Activated CD4-positive, alpha-beta T cell treated with anti-CD3 and anti-CD28 coated beads, Interleukin-2, amount 50 U/mL, for 24 hours (primary cell): Measurements from ENCODE around the gene PPP1R12B.
"Not testable (repeated sequence)": the region's sequence is repeated elsewhere in the genome, so short reads cannot be mapped to it uniquely, and the experiment has no call there.

Source experiments
- DNase-seq, 2 donors: peaks; one replicate each; pipeline ENCODE4 v3.0.0-alpha.2; 2020; ENCODE audit warnings: low read depth in 1 of 2, low spot score in 1 of 2

PPP1R12B gene

DNA sequence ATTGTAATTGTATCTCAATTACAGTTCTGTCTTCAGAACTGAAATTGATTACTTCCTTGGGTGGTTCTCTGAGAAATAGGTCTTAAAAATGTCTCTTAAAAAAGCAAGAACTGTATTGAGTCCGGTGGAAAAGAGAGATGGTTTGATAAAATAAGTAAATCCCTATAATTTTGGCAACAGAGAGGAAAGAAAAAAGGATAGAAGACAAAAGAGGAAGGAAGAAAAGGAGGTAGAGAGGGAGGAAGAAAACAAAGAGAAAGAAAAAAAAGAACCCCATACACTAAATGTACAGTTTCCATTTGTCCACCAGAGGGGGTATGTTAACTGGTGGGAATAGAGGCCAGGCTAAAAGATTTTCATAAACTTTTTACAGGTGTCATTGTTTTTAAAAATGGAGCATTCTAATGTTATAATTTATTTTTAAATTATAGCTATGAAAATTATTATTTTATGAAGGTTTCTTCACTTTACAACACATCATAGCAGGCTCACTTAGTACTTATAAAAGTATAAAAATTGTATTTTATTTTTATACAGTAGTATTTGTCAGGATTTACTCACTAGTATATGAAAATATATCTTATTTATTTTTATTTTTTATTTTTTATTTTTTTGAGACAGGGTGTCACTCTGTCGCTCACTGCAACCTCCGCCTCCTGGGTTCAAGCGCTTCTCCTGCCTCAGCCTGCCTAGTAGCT, 4.7 kb upstream of the PPP1R12B start:
- DNase-seq: no peak

DNA sequence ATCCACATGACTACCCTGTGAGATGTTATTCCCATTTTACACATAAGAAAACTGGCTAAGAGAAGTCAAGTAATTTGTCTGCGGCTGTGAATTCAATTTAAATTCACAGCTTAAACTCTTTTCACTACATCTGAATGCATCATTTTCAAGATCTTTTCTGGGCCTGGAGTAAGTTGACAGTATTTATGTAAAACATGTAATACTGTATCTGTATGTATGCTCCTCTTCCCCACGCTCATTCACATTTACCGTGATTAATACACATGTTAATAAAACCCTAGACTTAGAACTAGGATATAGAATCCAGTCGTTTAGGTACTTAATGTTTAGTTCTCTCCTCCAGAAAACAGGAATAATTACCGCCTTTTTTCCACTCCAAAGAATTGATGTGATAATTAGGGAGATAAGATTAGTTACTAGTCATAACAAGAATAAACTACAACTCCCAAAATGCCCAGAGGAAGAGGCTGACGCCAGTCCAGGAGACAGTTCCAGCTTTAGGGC, 442 bp upstream of the PPP1R12B start:
- no peak for DNase-seq

DNA sequence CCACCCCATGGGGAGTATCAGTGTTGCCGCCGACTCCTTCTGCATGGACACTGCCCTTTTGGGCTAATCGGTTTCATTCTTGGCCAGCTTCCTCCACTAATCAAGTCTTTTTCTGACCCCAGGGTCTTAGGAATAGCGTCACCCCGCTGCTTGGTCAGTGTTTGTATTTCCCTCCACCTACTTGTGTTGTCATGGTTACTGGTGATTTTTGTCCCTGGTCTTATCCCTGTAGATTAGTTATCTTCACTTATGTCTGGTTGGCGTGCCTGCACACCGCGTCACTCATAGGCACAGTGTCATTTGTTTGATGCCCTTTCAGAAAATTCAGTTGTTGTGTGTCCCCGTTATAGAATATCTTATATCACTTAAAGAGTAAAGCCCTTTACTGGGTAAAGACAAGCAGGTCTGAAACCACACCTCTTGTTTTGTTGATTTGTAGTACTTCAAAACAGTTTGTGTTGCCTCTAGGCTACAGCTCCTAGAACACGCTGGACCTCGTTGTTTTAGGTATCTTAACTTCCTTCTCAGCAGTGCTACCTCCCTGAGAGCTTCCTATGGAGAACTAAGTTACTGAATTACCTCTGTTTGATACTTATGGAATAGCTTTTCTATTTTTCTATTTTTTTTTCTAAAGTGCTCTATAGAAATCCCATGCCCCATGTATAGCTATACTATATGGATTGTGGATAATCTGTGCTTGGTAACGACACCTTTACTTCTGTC, 868 bp downstream of the PPP1R12B start:
- peak in 1 of 2 donors; percentile 4 for DNase-seq

DNA sequence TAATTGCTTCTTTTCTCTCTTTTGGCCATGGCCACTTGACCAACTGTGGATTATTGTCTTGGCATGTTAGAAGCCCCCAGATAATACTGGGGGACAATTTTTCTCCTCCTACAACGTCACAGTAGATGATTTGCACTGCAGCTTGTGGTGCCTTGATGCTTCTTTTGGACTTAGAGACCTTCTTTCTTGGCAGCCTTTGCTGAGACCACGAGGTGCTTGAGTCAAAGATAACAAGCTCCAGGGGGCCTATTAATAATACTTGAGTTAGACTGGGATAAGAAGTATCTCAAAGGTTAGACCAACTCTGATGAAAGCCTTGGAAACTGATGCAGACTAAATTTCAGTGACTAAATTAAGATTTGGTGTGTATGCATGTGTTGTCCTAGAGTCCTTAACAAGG, 3.2 kb downstream of the PPP1R12B start:
- DNase-seq: no peak

DNA sequence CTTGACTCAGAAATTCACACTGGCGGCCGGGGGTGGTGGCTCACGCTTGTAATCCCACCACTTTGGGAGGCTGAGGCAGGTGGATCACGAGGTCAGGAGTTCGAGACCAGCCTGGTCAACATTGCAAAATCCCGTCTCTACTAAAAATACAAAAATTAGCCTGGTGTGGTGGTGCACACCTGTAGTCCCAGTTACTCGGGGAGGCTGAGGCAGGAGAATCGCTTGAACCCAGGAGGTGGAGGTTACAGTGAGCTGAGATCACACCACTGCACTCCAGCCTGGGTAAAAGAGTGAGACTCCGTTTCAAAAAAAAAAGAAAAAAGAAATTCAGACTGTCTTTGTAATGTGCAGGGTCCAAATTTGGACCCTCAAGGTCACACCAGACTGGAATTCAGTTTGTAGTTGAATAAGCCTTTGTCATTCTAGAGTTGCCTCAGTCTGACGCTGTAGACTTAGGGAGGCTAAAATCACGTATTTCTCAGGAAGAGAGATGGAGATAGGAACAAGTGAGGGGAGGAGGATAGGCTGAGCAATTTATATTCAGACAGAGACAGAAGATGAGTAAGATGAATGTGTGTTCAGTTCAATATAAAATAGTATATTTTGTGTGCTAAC, 4.2 kb downstream of the PPP1R12B start:
- DNase-seq: not testable (repeated sequence)

DNA sequence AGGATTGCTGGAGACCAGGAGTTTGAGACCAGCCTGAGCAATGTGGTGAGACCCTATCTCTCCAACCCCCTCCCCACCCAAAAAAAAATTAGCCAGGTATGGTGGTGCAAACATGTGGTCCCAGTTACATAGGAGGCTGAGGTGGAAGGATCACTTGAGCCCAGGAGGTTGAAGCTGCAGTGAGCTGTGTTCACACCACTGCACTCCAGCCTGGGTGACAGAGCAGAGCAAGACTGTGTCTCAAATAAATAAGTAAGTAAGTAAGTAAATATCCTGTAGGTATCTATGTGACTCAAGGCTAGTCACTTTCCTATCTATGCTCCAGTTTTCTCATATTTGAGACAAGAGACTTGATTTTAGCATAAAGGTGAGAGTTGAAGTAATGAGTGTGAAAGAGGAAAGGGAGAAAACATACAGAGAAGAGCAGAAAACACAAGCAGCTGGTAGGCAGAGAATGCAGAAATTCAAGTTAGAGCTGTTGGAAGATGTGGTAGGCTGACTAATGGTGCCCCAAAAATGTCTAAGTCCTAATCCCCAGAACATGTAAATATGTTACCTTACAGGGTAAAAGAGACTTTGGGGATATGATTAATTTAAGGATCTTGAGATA, 7.5 kb downstream of the PPP1R12B start:
- DNase-seq: no peak

DNA sequence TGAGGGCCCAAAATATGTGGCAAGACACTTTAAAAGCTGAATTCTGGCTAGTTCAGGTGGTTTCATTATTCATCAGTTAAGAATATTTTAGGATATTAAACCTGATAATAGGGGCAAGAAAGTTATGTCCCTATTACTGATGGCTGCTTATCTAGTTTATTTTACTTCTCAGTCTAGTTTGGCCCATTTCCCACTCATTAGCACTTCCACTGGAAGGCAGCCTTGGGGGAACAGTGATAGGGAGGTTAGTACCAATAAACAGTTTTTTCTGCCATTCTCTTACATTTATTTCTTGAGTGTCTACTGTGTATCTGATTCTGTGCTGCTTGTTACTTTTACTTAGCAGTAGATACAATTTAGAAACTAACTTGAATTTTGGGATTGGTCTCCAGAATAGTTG, 9.0 kb downstream of the PPP1R12B start:
- DNase-seq: no peak

DNA sequence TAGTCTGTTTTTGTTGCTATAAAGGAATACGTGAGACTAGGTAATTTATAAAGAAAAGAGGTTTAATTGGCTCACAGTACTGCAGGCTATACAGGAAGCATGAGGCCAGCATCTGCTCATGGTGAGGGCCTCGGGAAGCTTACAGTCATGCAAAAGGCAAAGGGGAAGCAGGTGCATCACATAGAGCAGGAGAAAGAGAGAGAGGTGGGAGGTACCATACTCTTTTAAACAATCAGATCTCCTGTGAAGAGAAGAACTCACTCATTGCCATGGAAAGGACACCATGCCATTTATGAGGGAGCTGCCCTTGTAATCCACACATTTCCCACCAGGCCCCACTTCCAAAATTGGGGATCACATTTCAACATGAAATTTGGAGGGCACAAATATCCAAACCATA, 12.7 kb downstream of the PPP1R12B start:
- DNase-seq: no peak

DNA sequence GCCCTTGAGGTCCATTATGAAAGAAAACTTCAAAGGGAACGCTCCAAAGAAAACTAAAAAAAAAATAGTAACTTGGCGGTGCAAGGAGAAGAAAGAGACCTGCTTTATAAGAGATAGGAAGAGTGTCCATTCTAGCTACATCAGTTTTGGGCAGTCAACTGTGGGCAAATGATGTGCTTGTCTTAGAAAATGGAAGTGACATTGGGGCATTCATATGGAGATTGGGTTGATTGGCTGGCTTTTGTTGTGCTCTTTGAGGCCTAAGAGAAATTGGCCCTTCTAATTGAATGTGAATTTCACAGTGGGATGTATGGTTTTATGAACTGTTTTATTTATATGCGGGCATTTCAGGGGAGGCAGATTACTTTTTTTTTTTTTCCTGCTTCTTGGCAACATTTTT, 13.2 kb downstream of the PPP1R12B start:
- no peak for DNase-seq

DNA sequence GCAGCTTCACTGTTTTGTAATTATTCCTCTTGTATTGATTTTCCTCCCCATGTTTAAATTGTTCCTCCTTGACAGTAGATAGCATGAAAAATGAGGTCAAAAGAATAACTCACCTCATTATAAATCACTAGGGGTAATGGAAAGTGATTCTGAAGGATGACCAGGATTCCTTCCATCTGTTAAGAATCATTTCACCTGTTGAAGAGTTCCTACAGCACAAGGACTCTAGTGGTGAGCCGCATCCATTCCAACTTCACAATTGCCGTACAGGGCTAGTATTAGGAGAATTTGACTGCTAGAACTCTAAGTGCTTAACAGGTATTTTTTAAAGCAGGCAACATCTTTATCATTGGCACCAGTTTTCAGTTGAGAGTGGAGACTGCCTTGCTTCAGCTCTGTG, 13.7 kb downstream of the PPP1R12B start:
- DNase-seq: no peak

DNA sequence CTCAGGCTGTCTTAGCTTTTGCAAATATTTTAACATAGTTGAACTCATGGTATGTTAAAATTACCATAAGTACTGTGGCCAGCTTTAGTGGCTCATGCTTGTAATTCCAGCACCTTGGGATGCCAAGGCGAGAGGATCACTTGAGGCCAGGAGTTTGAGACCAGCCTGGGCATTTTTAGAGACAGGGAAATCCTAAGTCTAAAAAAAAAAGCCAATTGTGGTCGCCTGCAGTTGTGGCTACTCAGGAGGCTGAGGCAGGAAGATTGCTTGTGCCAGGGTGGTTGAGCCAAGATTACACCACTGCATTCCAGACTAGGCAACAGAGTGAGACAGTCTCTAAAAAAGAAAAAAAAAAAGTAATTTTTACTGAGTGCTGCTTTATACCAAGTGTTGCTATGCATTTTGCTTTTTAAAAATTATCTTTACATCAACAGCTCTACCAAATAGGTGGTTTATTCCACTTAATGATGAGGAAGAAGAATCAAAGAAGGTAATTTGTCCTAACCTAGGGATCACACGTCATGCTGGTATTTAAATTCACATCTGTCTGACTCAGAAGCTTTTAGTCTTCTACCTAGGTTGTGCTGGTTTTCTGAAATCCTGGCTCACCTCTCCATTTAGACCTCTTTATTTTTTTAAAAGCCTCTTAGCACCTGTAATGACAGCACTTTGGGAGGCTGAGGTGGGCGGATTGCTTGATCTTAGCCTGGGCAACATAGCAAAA, 16.8 kb downstream of the PPP1R12B start:
- no peak for DNase-seq

DNA sequence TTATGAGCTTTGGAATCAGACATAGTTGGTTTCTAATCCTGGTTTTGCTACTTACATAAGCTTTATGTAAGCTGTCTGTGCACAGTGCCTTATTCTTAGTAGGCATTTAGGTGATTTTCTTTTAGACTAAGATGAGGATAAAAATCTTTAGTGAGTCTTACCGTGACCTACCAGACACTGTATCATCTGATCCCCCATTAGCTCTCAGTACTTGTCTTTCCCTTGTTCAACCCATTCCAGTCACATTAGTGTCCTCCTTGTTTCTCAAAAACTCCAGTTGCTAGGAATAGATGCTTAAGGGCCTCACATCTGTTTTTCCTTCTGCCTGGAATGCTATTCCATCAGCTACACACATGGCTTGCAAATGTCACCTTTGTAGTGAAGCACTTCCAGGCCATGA, 18.8 kb downstream of the PPP1R12B start:
- DNase-seq: no peak

DNA sequence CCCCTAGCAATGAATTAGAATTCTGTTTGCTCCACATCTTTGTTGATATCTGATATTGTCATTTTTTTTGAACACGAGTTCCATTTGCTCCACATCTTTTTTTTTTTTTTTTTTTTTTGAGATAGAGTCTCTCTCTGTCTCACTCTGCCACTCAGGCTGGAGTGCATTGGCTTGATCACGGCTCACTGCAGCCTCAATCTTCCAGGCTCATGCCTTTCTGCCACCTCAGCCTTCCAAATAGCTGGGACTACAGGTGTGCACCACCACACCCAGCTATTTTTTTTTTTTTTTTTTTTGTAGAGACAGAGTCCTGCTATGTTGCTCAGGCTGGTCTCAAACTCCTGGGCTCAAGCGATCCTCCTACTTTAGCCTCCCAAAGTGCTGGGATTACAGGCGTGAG, 22.4 kb downstream of the PPP1R12B start:
- DNase-seq: not testable (repeated sequence)

DNA sequence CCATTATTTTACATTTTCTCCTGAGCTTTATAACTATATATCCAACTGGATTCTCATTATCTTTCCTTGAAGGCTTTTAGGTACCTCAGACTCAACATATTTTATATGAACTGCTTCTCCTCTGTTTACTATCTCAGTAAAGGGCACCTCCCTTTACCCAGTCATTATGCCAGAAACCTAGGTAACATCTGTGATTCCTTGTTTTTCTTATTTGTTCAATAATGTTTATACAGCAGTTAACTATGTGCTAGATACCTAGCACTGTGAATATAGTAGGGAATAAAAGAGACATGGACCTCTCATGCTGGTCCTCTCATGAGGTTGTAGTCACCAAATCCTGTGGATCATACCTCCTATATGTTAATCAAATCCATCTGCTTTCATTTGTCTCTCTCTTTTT, 25.6 kb downstream of the PPP1R12B start:
- DNase-seq: no peak

DNA sequence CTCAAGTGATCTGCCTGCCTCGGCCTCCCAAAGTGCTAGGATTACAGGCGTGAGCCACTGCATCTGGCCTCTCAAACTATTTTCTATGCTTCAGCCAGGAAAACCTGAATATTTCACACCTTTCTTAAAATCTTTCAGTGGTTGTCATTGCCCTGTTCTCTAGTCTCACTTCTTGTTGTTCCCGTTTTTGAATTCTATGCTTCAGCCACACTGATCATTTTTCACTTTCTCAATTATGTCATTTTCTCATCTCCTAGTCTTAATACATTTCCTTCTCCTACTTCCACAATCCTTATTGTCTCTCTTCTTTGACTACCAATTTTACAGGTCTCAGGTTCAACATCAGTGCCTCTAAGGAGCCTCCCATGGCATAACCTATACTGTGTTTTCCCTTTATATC, 26.7 kb downstream of the PPP1R12B start:
- not testable (repeated sequence) for DNase-seq

DNA sequence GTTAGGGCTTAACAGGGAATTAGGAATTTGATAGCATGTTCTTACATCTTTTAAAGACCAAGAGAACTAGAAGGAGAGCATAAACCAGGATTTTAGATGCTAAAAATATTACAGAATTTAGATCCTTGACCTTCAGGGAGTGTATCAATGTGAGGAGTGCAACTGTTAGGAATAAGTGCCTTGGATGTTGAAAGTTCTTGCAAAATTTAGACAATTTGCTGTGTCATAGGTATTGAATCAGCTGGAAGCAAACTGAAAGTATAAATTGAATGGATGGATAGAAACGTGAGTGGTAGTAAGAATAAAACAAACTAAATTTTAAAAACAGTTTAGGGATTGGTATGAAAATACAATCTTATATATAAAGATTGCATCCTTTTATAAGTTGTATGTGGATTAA, 27.7 kb downstream of the PPP1R12B start:
- DNase-seq: no peak

DNA sequence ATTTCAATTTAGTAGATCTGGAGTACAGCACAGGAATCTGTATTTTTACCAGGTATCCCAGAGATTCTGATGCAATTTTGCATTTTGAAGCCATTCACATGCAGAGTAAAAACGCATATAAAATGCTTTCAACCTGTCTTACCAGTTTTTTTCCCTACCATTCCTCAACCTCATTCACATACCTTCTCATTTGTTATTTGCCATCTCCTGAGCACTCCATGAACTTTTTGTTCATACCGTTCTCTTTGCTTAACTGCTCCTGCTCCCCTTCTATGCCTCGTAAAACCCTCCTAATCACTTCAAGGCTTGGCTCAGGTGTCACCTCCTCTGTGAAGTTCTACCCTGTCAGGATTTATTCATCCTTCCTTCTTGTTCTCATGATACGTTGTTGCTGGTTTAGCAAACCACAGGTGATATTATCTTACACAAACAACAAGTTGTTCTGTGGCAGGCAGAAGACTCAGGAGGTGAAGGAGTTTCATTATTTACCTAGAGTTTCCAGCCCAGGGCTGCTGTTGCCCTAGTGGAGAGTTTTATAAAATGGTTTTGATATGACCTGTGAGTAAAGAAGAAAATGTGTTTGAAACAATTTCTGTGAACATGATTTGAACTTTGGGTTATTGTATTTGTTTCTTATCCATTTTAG, 31.5 kb downstream of the PPP1R12B start:
- DNase-seq: peak in 1 of 2 donors; percentile 0

DNA sequence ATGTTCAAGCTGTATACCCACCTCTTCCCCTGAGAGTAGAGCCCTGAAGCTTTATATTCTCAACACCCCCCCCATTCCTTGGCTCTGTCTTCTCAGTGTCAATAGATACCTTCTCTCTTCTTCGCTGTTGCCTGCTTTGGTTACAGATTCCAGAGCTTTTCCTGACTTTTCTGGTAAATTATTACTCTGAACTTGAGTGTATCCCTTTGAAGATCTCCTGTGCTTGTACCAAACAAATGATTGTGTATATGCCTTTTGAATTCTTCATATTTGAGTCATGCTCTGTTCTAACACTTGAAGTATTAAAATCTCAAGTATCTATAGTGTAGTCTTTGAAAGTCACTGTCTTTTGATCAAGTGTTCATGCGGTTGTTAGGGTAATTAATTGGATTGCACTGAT, 32.0 kb downstream of the PPP1R12B start:
- not testable (repeated sequence) for DNase-seq

DNA sequence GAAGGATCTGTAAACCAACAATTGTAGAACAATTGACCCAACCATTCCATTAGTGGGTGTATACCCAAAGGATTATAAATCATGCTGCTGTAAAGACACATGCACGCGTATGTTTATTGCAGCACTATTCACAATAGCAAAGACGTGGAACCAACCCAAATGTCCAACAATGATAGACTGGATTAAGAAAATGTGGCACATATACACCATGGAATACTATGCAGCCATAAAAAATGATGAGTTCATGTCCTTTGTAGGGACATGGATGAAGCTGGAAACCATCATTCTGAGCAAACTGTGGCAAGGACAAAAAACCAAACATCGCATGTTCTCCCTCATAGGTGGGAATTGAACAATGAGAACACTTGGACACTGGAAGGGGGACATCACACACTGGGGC, 33.4 kb downstream of the PPP1R12B start:
- not testable (repeated sequence) for DNase-seq

DNA sequence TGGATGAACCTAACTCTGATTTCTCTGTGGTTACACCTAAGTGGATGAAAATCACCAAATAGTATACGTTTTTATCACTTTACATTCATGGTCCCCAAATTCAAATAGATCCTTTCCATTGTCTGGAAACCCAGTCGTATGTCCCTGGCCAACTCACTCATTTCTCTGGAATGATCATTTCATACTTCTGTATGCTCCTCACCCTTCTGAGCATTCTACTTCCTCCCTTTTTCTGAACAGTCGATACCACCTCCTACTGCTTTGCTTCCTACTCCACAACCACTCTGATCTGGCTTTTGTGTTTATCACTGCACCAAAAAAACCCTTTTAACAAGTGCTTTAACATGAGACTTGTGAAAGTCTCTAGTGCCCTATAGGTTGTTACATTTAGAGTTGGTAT, 47.3 kb downstream of the PPP1R12B start:
- DNase-seq: not testable (repeated sequence)

DNA sequence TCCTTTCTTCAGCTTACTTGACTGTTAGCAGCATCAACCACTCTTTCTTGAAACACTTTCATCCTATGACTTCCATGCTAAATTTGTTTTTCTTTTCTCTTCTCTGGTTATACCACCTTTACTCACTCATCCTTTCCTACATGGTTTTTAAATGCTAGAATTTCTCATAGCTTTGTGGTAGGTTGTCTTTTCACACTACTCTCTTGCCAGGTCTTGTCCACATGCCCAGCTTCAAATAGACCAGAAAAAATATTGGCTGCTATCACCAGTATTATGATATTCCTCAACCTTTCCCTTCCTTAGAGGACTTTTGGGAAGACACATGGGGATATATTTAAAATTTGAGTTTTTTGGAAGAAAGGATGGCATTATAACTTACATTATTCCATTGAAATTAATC, 48.8 kb downstream of the PPP1R12B start:
- DNase-seq: no peak
